OCI-LY1 (cell line): ENCODE results near the gene ZFP57.

Experiments used
- H2AFZ ChIP-seq: fragments of 200-600 bp; sonication (generic), shearing (Covaris generic); 2 replicates; pipeline ENCODE4 v1.6.0; 2014; ENCODE audit warnings: antibody characterized with exemption, mild to moderate bottlenecking, low read length
- H3F3A ChIP-seq: fragments of 200-600 bp; sonication (generic), shearing (Covaris generic); 2 replicates; pipeline ENCODE4 v1.6.0; 2014; ENCODE audit warnings: mild to moderate bottlenecking, antibody characterized with exemption, low read length, moderate library complexity; ENCODE audit not compliant: insufficient read depth
- H3K27ac ChIP-seq: fragments of 200-600 bp; sonication (generic); 2 replicates; pipeline ENCODE4 v1.5.1; 2014; ENCODE audit warnings: low read length, mixed run types, mild to moderate bottlenecking, low read depth; ENCODE audit not compliant: poor library complexity, severe bottlenecking
- H3K27me3 ChIP-seq: fragments of 200-600 bp; sonication (generic); 2 replicates; pipeline ENCODE4 v1.6.0; 2014; ENCODE audit warnings: antibody characterized with exemption, mild to moderate bottlenecking, low read length, moderate library complexity; ENCODE audit not compliant: insufficient read depth
- H3K36me3 ChIP-seq: fragments of 200-600 bp; sonication (generic); 2 replicates; pipeline ENCODE4 v1.6.1; 2014; ENCODE audit warnings: mild to moderate bottlenecking, antibody characterized with exemption, low read length, moderate library complexity, mixed read lengths; ENCODE audit not compliant: insufficient read depth
- H3K4me1 ChIP-seq: fragments of 200-600 bp; sonication (generic); 2 replicates; pipeline ENCODE4 v1.5.1; 2014; ENCODE audit warnings: mild to moderate bottlenecking, low read length, moderate library complexity; ENCODE audit not compliant: insufficient read depth, severe bottlenecking
- H3K4me2 ChIP-seq: fragments of 200-600 bp; sonication (generic), shearing (Covaris generic); 2 replicates; pipeline ENCODE4 v1.6.1; 2014; ENCODE audit warnings: low read length
- H3K4me3 ChIP-seq: fragments of 200-600 bp; sonication (generic); 2 replicates; pipeline ENCODE4 v1.5.1; 2014; ENCODE audit warnings: low read length, low read depth, mild to moderate bottlenecking, mixed read lengths; ENCODE audit not compliant: poor library complexity, severe bottlenecking
- H3K79me2 ChIP-seq: fragments of 200-600 bp; shearing (Covaris generic); 2 replicates; pipeline ENCODE4 v1.6.1; 2016; ENCODE audit warnings: mixed run types, low read length, mixed read lengths; ENCODE audit not compliant: insufficient read depth
- H3K9ac ChIP-seq: fragments of 200-600 bp; sonication (generic), shearing (Covaris generic); 2 replicates; pipeline ENCODE4 v1.6.1; 2014; ENCODE audit warnings: mild to moderate bottlenecking, low read length, mixed read lengths
- H3K9me2 ChIP-seq: fragments of 200-600 bp; sonication (generic), shearing (Covaris generic); 2 replicates; pipeline ENCODE4 v1.6.1; 2014; ENCODE audit warnings: low read depth, mild to moderate bottlenecking, low read length, mixed read lengths
- H3K9me3 ChIP-seq: fragments of 200-600 bp; shearing (Covaris generic); 2 replicates; pipeline ENCODE4 v1.6.1; 2014; ENCODE audit warnings: low read length, mixed read lengths
- H4K20me1 ChIP-seq: fragments of 200-600 bp; sonication (generic), shearing (Covaris generic); 2 replicates; pipeline ENCODE4 v1.6.0; 2016; ENCODE audit warnings: mild to moderate bottlenecking, low read length; ENCODE audit not compliant: insufficient read depth
- CTCF ChIP-seq: fragments of 200-600 bp; sonication (generic), shearing (Covaris generic); IDR thresholded peaks from 2 replicates; pipeline ENCODE4 v1.5.1; 2017; ENCODE audit warnings: mild to moderate bottlenecking, antibody characterized with exemption, low read length, moderate library complexity, mixed read lengths
- EZH2 ChIP-seq: fragments of 200-600 bp; sonication (generic), shearing (Covaris generic); IDR thresholded peaks from 2 replicates; pipeline ENCODE4 v1.8.0; 2017; ENCODE audit warnings: borderline replicate concordance, mixed run types, mild to moderate bottlenecking, antibody characterized with exemption, low read length, moderate library complexity, mixed read lengths

The ZFP57 gene

GRCh38 chr6:29641430-29642148, 39.4 kb downstream of the ZFP57 start:
- H3K9me3 ChIP-seq, result no peaks in the 10 kb centered on the region
- no peaks in the 10 kb centered on the region for H3K9me2 ChIP-seq
- no peak overlapping the region for H2AFZ ChIP-seq
- no peaks in the 10 kb centered on the region for H4K20me1 ChIP-seq
- H3K27me3 ChIP-seq, result 0 out of 2 replicates have a peak, but pooled peaks cover 3% of the 10 kb centered on the region
- H3K9ac ChIP-seq, result no peak overlapping the region
- H3K79me2 ChIP-seq, result no peaks in the 10 kb centered on the region
- TF ChIP-seq CTCF (no peak), EZH2 (no peak)
- no peak overlapping the region for H3K4me3 ChIP-seq
- no peaks in the 10 kb centered on the region for H3F3A ChIP-seq
- H3K36me3 ChIP-seq, result no peaks in the 10 kb centered on the region
- no peak overlapping the region for H3K4me2 ChIP-seq
- no peaks in the 10 kb centered on the region for H3K4me1 ChIP-seq
- no peak overlapping the region for H3K27ac ChIP-seq

GRCh38 chr6:29637247-29637646, 43.7 kb downstream of the ZFP57 start:
- Histone ChIP-seq H3K79me2 (no peaks in the 10 kb centered on the region), H3K4me2 (no peak overlapping the region), H3K4me1 (peaks cover 12% of the 10 kb centered on the region), H2AFZ (no peak overlapping the region), H4K20me1 (no peaks in the 10 kb centered on the region), H3K9ac (no peak overlapping the region), H3K9me2 (no peaks in the 10 kb centered on the region), H3K27ac (no peak overlapping the region), H3F3A (no peaks in the 10 kb centered on the region), H3K27me3 (0 out of 2 replicates have a peak, but pooled peaks cover 3% of the 10 kb centered on the region), H3K36me3 (no peaks in the 10 kb centered on the region), H3K4me3 (no peak overlapping the region), H3K9me3 (no peaks in the 10 kb centered on the region)
- TF ChIP-seq EZH2 (no peak), CTCF (no peak)

- Histone ChIP-seq H3K27ac (no peak overlapping the region), H3K4me3 (peak overlapping the region; percentile 76), H3F3A (no peaks in the 10 kb centered on the region), H3K36me3 (no peaks in the 10 kb centered on the region), H3K4me1 (peaks cover 28% of the 10 kb centered on the region), H3K79me2 (no peaks in the 10 kb centered on the region), H3K4me2 (peak overlapping the region; percentile 90), H3K9me2 (no peaks in the 10 kb centered on the region), H3K27me3 (peaks cover 6% of the 10 kb centered on the region), H2AFZ (no peak overlapping the region), H3K9ac (no peak overlapping the region), H4K20me1 (no peaks in the 10 kb centered on the region), H3K9me3 (no peaks in the 10 kb centered on the region)
- no peak for TF ChIP-seq EZH2
- TF ChIP-seq CTCF, result no peak
Measured at GRCh38 chr6:29633534-29633905, 47.4 kb downstream of the ZFP57 start.
